Esophagus muscularis mucosa (tissue), 4 donors: ENCODE data around the gene CISH.

Source experiments
- CTCF ChIP-seq, 3 experiments: fragments of 200-600 bp in 2 of 3; fragments of 450-650 bp in 1 of 3; sonication (generic) in 2 of 3; IDR thresholded peaks; one replicate each; pipeline ENCODE4 v1.5.1; 2017 to 2019; ENCODE audit warnings: antibody characterized with exemption in 3 of 3, mild to moderate bottlenecking in 2 of 3, moderate library complexity in 1 of 3
- EP300 ChIP-seq: sonication (generic); formaldehyde crosslinking; IDR thresholded peaks from one replicate; pipeline ENCODE4 v1.6.1; 2017; ENCODE audit warnings: antibody characterized with exemption
- POLR2A ChIP-seq: fragments of 450-650 bp; IDR thresholded peaks from one replicate; pipeline ENCODE4 v1.6.1; 2017; ENCODE audit warnings: antibody characterized with exemption, moderate library complexity, mild to moderate bottlenecking, low read depth
- POLR2AphosphoS5 ChIP-seq, 2 donors: sonication (generic); formaldehyde crosslinking; IDR thresholded peaks; one replicate each; pipeline ENCODE4 v1.6.1; 2017; ENCODE audit warnings: antibody characterized with exemption in 2 of 2

- TF ChIP-seq CTCF (IDR thresholded peaks at IDR 0.05) (no peak), POLR2A (no peak), POLR2AphosphoS5 (IDR thresholded peaks at IDR 0.05) (no peak), EP300 (no peak)
Measured at GRCh38 chr3:50627407-50628051, 16.0 kb upstream of the CISH start.
